GM21825 (cell line): ENCODE measurements around the gene OSBP.
"Not testable (repeated sequence)": the region's sequence is repeated elsewhere in the genome, so short reads cannot be mapped to it uniquely, and the experiment has no call there.

Experiments used
- ATAC-seq: cut with Tn5 transposase; IDR thresholded peaks from one replicate; pipeline ENCODE4 v1.9.1; 2021; ENCODE audit warnings: mild to moderate bottlenecking, moderate library complexity; ENCODE audit not compliant: unreplicated experiment

OSBP gene, protein sequence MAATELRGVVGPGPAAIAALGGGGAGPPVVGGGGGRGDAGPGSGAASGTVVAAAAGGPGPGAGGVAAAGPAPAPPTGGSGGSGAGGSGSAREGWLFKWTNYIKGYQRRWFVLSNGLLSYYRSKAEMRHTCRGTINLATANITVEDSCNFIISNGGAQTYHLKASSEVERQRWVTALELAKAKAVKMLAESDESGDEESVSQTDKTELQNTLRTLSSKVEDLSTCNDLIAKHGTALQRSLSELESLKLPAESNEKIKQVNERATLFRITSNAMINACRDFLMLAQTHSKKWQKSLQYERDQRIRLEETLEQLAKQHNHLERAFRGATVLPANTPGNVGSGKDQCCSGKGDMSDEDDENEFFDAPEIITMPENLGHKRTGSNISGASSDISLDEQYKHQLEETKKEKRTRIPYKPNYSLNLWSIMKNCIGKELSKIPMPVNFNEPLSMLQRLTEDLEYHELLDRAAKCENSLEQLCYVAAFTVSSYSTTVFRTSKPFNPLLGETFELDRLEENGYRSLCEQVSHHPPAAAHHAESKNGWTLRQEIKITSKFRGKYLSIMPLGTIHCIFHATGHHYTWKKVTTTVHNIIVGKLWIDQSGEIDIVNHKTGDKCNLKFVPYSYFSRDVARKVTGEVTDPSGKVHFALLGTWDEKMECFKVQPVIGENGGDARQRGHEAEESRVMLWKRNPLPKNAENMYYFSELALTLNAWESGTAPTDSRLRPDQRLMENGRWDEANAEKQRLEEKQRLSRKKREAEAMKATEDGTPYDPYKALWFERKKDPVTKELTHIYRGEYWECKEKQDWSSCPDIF

GRCh38 chr11:59615637-59616395, at the start of gene OSBP:
Gene OSBP, minus strand, starts transcription at chr11:59615774. Its CDS starts 110 bp downstream, at chr11:59615664.
- peak; percentile 86 for ATAC-seq

- ATAC-seq: no peak
These were observed 45.0 kb upstream of the OSBP start for GRCh38 chr11:59660621-59661020.

- ATAC-seq: no peak
These were observed 44.4 kb upstream of the OSBP start for GRCh38 chr11:59659981-59660380.

GRCh38 chr11:59658036-59658435, 42.5 kb upstream of the OSBP start:
- no peak for ATAC-seq

- no peak for ATAC-seq
These were observed 39.3 kb upstream of the OSBP start for GRCh38 chr11:59654893-59655292.

GRCh38 chr11:59647245-59647980, 31.8 kb upstream of the OSBP start:
- ATAC-seq: no peak

DNA sequence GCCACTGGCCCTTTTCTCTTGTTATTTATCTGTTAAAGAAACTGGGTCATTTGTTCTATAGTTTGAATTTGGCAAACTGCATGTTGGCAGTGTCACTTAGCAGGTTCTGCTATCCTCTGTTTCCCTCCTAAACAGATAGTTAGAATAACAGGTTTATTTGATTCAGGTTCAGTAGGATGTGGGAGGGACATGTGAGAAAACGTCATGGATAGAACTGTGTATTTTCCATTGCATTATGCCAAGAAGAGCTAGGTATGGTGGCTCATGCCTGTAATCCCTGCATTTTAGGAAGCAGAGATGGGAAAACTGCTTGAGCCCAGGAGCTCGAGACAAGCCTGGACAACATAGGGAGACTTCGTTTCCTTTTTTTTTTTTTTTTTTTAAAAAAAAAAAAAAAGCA, 29.0 kb upstream of the OSBP start:
- no peak for ATAC-seq

DNA sequence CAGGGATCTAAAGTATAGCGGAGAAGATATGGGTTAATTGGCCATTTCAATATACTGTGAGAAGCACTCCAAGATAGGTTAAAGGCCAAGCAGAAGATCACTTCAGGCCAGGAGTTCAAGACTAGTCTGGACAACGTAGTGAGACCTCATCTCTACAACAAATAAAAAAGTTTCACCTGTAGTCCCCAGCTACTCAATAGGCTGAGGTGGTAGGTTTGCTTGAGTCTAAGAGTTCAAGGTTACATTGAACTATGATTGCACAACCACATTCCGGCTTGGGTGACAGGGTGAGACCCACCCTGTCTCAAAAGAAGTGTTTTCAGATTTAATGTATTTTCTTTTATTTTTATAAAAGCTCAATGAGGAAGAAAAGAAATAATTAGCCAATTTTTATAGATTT, 27.8 kb upstream of the OSBP start:
- no peak for ATAC-seq

DNA sequence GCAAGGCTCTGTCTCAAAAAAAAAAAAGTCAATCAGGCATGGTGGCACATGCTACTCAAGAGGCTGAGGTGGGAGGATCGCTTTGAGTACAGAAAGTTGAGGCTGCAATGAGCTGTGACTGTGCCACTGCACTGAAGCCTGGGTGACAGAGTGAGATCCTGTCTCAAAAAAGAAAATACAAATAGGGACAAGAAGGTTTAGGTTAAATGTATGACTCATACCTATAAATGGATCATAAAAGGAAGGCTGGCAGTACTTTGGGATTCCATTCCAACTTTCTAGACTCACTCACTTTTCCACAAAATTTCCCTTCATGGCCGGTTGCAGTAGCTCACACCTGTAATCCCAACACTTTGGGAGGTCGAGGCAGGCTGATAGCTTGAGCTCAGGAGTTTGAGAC, 25.6 kb upstream of the OSBP start:
- no peak for ATAC-seq

GRCh38 chr11:59630493-59630892, 14.9 kb upstream of the OSBP start:
- no peak for ATAC-seq

GRCh38 chr11:59629996-59630395, 14.4 kb upstream of the OSBP start:
- ATAC-seq: no peak

DNA sequence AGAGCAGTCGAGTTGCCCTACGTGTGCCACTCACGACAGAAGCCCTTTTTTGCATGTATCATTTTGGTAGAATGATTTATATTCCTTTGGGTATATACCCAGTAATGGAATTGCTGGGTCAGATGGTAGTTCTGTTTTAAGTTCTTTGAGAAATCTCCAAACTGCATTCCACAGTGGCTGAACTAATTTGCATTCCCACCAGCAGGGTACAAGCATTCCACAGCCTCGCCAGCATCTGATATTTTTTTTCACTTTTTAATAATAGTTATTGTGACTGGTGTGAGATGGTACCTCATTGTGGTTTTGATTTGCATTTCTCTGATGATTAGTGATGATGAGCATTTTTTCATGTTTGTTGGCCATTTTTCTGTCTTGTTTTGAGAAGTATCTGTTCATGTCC, 11.4 kb upstream of the OSBP start:
- ATAC-seq: not testable (repeated sequence)

- no peak for ATAC-seq
These were observed 10.1 kb upstream of the OSBP start for GRCh38 chr11:59625703-59626102.

DNA sequence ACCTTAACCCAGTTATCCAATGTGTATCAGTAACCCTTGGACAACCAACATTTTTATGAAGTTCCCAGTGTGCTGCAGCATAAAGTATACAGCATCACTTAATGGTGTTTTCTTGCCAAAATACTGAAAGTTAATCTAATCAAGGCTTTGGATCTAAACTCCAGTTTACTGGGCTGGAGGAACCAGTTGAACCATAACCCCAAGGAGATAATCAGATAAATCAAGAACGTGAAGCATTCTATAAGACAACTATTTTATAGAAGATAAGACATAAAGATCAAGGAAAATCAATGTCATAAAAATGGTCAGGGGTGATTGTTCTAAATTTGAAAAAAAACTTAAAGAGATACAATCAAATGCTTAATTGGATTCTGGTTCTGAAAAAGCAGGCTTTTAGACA, 2.3 kb upstream of the OSBP start:
- ATAC-seq: no peak

- ATAC-seq: no peak
These were observed 915 bp upstream of the OSBP start for GRCh38 chr11:59616396-59616982.

DNA sequence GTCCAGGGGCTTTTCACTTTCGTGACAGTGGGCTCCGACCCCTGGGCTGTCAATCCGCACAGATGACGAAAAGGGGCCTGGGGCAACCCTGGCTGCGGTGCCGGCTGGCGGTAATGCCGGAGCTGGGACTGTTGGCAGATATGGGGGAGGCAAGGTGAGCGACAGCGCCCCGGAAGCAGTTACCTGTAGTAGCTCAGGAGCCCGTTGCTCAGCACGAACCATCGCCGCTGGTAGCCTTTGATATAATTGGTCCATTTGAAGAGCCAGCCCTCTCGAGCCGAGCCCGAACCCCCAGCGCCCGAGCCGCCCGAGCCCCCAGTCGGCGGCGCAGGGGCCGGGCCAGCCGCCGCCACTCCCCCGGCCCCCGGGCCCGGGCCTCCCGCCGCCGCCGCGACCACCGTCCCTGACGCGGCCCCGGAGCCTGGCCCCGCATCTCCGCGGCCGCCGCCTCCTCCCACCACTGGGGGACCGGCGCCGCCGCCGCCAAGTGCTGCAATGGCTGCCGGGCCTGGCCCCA, 396 bp downstream of the OSBP start:
- peak; percentile 9 for ATAC-seq

DNA sequence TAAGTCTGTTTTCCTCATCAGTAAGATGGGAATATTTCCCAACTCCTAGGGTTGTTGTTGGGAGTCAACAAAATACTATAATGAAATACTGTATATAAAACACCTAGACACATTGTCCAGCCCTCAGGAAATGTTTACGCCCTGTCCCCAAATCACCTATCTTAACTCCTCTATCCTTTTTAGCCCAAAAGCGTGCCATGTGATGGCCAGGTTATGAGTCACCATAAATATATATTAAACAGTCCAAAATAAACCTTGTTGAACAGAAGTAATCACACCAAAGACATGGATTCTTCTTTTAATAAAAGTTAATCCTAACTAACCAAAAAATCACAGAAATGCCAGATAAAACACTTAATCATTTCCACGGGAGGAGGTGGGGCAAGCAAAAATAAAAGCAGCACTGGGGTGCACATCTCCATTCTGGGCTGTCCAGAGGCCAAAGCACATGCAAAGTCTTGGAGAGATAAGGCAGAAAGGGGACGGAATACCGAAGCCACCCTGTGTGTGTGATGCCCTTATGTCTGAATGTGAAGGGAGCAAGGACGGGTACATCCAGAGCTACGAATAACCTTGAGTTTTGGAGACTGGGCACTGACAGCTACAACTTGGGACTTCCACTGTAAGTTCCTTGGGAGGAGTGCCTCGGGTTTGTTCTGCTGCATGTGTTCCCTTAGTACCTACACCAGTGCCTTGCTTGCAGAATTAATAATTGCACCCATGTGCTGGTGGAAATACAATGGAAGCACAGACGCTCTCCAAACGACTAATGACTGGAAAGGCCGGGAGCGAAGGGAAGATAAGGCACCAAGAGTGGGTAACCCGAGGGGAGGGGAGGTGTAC, 1.1 kb downstream of the OSBP start:
- no peak for ATAC-seq

DNA sequence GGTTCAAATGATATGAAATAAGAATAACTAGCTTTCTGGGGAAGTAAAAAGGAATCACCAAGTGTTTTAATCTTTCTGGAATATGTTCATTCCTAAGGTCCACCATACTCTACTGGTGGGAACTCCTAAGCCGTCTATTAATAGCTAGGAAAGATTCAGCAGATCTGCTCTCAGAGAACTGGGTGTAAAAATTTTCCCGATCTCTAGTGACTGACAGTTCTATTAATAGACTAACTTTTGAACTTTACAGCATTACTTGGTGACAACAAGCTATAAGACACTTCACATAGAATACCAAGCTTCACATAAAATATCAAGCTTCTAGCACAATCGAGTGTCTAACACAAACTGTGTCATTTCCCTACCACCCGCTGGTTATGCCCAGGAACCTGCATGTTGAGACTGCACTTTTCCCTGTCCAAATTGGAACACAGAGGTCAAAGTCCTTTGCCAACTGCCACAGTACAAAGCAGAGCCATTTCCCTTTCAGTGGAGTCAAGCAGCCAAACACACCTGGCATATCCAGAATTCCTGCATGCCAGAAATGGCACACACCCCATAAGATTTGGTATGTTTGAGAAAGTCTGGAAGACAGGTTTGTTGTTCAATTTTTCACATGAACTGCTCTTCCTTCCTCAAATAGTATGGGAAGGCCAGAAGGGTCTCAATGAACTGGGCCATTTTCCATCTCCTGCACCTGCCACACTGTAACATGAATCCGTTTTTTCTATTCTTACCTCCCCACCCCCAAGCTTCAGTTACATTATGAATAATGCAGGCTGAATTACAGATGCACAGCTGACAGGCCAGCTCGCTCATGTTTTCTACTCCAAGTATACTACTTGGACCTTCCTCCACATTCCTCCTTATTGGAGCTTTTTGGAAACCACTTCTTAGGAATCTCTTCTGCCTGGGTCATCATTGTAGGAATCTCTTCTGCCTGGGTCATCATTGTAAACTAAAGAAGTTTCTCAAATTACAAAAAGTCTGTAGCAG, 3.7 kb downstream of the OSBP start:
- no peak for ATAC-seq
